DOHH2 (cell line): ENCODE measurements around the gene S100A10.

Experiments
- H3F3A ChIP-seq: fragments of 200-600 bp; sonication (generic), shearing (Covaris generic); 2 replicates; pipeline ENCODE4 v1.6.0; 2016; ENCODE audit warnings: antibody characterized with exemption, mild to moderate bottlenecking; ENCODE audit not compliant: control insufficient read depth, insufficient read depth
- H3K27ac ChIP-seq: fragments of 200-600 bp; sonication (generic); 2 replicates; pipeline ENCODE4 v1.5.1; 2014; ENCODE audit warnings: low read depth, mild to moderate bottlenecking, low read length, moderate library complexity
- H3K27me3 ChIP-seq: fragments of 200-600 bp; sonication (generic); 2 replicates; pipeline ENCODE4 v1.6.1; 2014; ENCODE audit warnings: mild to moderate bottlenecking, low read length, mixed read lengths; ENCODE audit not compliant: control insufficient read depth
- H3K36me3 ChIP-seq: fragments of 200-600 bp; sonication (generic); 2 replicates; pipeline ENCODE4 v1.6.1; 2014; ENCODE audit warnings: mild to moderate bottlenecking, low read length, moderate library complexity, mixed read lengths; ENCODE audit not compliant: control insufficient read depth
- H3K4me1 ChIP-seq: fragments of 200-600 bp; sonication (generic); 2 replicates; pipeline ENCODE4 v1.6.1; 2014; ENCODE audit warnings: mild to moderate bottlenecking, low read length, mixed read lengths; ENCODE audit not compliant: control insufficient read depth
- H3K4me2 ChIP-seq: fragments of 200-600 bp; sonication (generic); 2 replicates; pipeline ENCODE4 v1.6.0; 2014; ENCODE audit warnings: mild to moderate bottlenecking, low read length, moderate library complexity
- H3K4me3 ChIP-seq: fragments of 200-600 bp; sonication (generic); 2 replicates; pipeline ENCODE4 v1.5.1; 2014; ENCODE audit warnings: mild to moderate bottlenecking, low read length, mixed read lengths
- H3K79me2 ChIP-seq: fragments of 200-600 bp; sonication (generic); 2 replicates; pipeline ENCODE4 v1.6.1; 2014; ENCODE audit warnings: mild to moderate bottlenecking, low read length, mixed read lengths; ENCODE audit not compliant: control insufficient read depth
- H3K9me2 ChIP-seq: fragments of 200-600 bp; sonication (generic); replicated peaks from 2 replicates; pipeline ENCODE4 v1.6.1; 2014; ENCODE audit warnings: mild to moderate bottlenecking, low read length, mixed read lengths; ENCODE audit not compliant: control insufficient read depth
- H3K9me3 ChIP-seq: fragments of 200-600 bp; sonication (generic); 2 replicates; pipeline ENCODE4 v1.6.1; 2014; ENCODE audit warnings: antibody characterized with exemption, low read length, mixed read lengths; ENCODE audit not compliant: control insufficient read depth, insufficient read depth
- H4K20me1 ChIP-seq: fragments of 200-600 bp; sonication (generic); 2 replicates; pipeline ENCODE4 v1.6.0; 2014; ENCODE audit warnings: low read depth, mild to moderate bottlenecking, antibody characterized with exemption, low read length, moderate library complexity; ENCODE audit not compliant: control insufficient read depth, insufficient read depth
- CTCF ChIP-seq: fragments of 200-600 bp; sonication (generic); IDR thresholded peaks from one replicate; pipeline ENCODE4 v1.5.1; 2014; ENCODE audit warnings: antibody characterized with exemption, mild to moderate bottlenecking, low read depth, low read length; ENCODE audit not compliant: poor library complexity, severe bottlenecking
- EZH2phosphoT487 ChIP-seq: fragments of 200-600 bp; sonication (generic); IDR thresholded peaks from 2 replicates; pipeline ENCODE4 v1.6.1; 2017; ENCODE audit warnings: borderline replicate concordance, mild to moderate bottlenecking, antibody characterized with exemption, low read length, moderate library complexity, mixed read lengths

The S100A10 gene

GRCh38 chr1:152021569-152021968 is 27.9 kb upstream of the S100A10 start:
- Histone ChIP-seq H3K27me3 (peaks cover 15% of the 10 kb centered on the region), H3K9me2 (no peaks in the 10 kb centered on the region), H3K4me3 (no peak overlapping the region), H3F3A (no peaks in the 10 kb centered on the region), H3K36me3 (no peaks in the 10 kb centered on the region), H4K20me1 (no peaks in the 10 kb centered on the region), H3K4me2 (no peak overlapping the region), H3K9me3 (no peaks in the 10 kb centered on the region), H3K4me1 (no peaks in the 10 kb centered on the region), H3K79me2 (no peaks in the 10 kb centered on the region), H3K27ac (no peak overlapping the region)
- no peak for TF ChIP-seq EZH2phosphoT487
- no peak for TF ChIP-seq CTCF

- H3K36me3 ChIP-seq, result no peaks in the 10 kb centered on the region
- H3K9me3 ChIP-seq, result no peaks in the 10 kb centered on the region
- peaks cover 18% of the 10 kb centered on the region for H3K27me3 ChIP-seq
- H3K4me1 ChIP-seq, result no peaks in the 10 kb centered on the region
- TF ChIP-seq EZH2phosphoT487, result no peak
- H3F3A ChIP-seq, result no peaks in the 10 kb centered on the region
- H3K9me2 ChIP-seq, result no peaks in the 10 kb centered on the region
- H3K4me3 ChIP-seq, result no peak overlapping the region
- no peaks in the 10 kb centered on the region for H3K79me2 ChIP-seq
- no peak overlapping the region for H3K27ac ChIP-seq
- H3K4me2 ChIP-seq, result no peak overlapping the region
- no peaks in the 10 kb centered on the region for H4K20me1 ChIP-seq
Measured at GRCh38 chr1:152020849-152021248, 27.2 kb upstream of the S100A10 start.

- Histone ChIP-seq H3K4me2 (no peak overlapping the region), H3F3A (no peaks in the 10 kb centered on the region), H4K20me1 (no peaks in the 10 kb centered on the region), H3K4me3 (no peak overlapping the region), H3K4me1 (no peaks in the 10 kb centered on the region), H3K79me2 (no peaks in the 10 kb centered on the region), H3K27me3 (peaks cover 29% of the 10 kb centered on the region), H3K27ac (no peak overlapping the region), H3K9me2 (no peaks in the 10 kb centered on the region), H3K36me3 (no peaks in the 10 kb centered on the region), H3K9me3 (no peaks in the 10 kb centered on the region)
- TF ChIP-seq CTCF (peak; percentile 70), EZH2phosphoT487 (no peak)
Measured at GRCh38 chr1:152018537-152018936, 24.9 kb upstream of the S100A10 start.

GRCh38 chr1:152015766-152016165 is 22.1 kb upstream of the S100A10 start:
- H3F3A ChIP-seq, result no peaks in the 10 kb centered on the region
- no peak for TF ChIP-seq EZH2phosphoT487
- no peak for TF ChIP-seq CTCF

More at GRCh38 chr1:152015766-152016165, 22.1 kb upstream of the S100A10 start:
- H3K9me2 ChIP-seq, result no peaks in the 10 kb centered on the region
- no peak overlapping the region for H3K4me2 ChIP-seq
- peaks cover 27% of the 10 kb centered on the region for H3K27me3 ChIP-seq
- H3K79me2 ChIP-seq, result no peaks in the 10 kb centered on the region
- H4K20me1 ChIP-seq, result no peaks in the 10 kb centered on the region
- H3K4me1 ChIP-seq, result no peaks in the 10 kb centered on the region
- no peaks in the 10 kb centered on the region for H3K36me3 ChIP-seq
- H3K4me3 ChIP-seq, result no peak overlapping the region
- no peaks in the 10 kb centered on the region for H3K9me3 ChIP-seq
- H3K27ac ChIP-seq, result no peak overlapping the region
